H9 (cell line): ENCODE measurements around the gene SPIB. TPM values are rescaled to one million over a fixed set of nuclear protein-coding genes. Genes with fewer than 3 reads are reported as not detected.

Experiments
- DNase-seq: peaks from one replicate; pipeline ENCODE4 v3.0.0-alpha.2; 2017
- H2AFZ ChIP-seq: one replicate; pipeline ENCODE4 v1.6.1; 2013; ENCODE audit warnings: mild to moderate bottlenecking, low read length, control low read depth, moderate library complexity
- H2AK5ac ChIP-seq: 2 replicates; pipeline ENCODE4 v1.6.1; 2013; ENCODE audit warnings: low read length, control low read depth, mixed read lengths; ENCODE audit not compliant: insufficient read length
- H2BK120ac ChIP-seq: one replicate; pipeline ENCODE4 v1.6.1; 2013; ENCODE audit warnings: low read depth, mild to moderate bottlenecking, low read length, control low read depth, inconsistent platforms; ENCODE audit not compliant: poor library complexity, severe bottlenecking
- H2BK12ac ChIP-seq: 2 replicates; pipeline ENCODE4 v1.6.1; 2013; ENCODE audit warnings: low read length, control low read depth, mixed read lengths, low read depth; ENCODE audit not compliant: insufficient read length
- H2BK15ac ChIP-seq: 2 replicates; pipeline ENCODE4 v1.6.1; 2013; ENCODE audit warnings: low read depth, low read length, control low read depth
- H2BK20ac ChIP-seq: one replicate; pipeline ENCODE4 v1.6.1; 2013; ENCODE audit warnings: low read depth, mild to moderate bottlenecking, low read length, control low read depth, inconsistent platforms; ENCODE audit not compliant: poor library complexity, severe bottlenecking
- H2BK5ac ChIP-seq: 2 replicates; pipeline ENCODE4 v1.6.1; 2013; ENCODE audit warnings: low read length, control low read depth, mixed read lengths; ENCODE audit not compliant: insufficient read length
- H3K14ac ChIP-seq: 2 replicates; pipeline ENCODE4 v1.6.1; 2013; ENCODE audit warnings: low read length, control low read depth; ENCODE audit not compliant: insufficient read depth
- H3K18ac ChIP-seq: 2 replicates; pipeline ENCODE4 v1.6.1; 2013; ENCODE audit warnings: low read depth, mild to moderate bottlenecking, mixed read lengths, low read length, control low read depth; ENCODE audit not compliant: insufficient read length
- H3K23ac ChIP-seq: 2 replicates; pipeline ENCODE4 v1.6.1; 2013; ENCODE audit warnings: low read length, control low read depth, mixed read lengths, low read depth; ENCODE audit not compliant: insufficient read length
- H3K23me2 ChIP-seq: 2 replicates; pipeline ENCODE4 v1.6.1; 2013; ENCODE audit warnings: low read depth, mild to moderate bottlenecking, mixed read lengths, low read length, control low read depth; ENCODE audit not compliant: insufficient read length, poor library complexity, severe bottlenecking
- H3K27ac ChIP-seq: 2 replicates; pipeline ENCODE4 v1.5.1; 2013; ENCODE audit warnings: low read length, control low read depth, mixed read lengths, low read depth; ENCODE audit not compliant: insufficient read length
- H3K27me3 ChIP-seq: 2 replicates; pipeline ENCODE4 v1.6.1; 2013; ENCODE audit warnings: low read length, control low read depth, inconsistent platforms; ENCODE audit not compliant: insufficient read depth
- H3K4ac ChIP-seq: 2 replicates; pipeline ENCODE4 v1.6.1; 2013; ENCODE audit warnings: low read depth, mild to moderate bottlenecking, control low read depth, inconsistent platforms, low read length, moderate library complexity
- H3K4me1 ChIP-seq: 2 replicates; pipeline ENCODE4 v1.6.1; 2013; ENCODE audit warnings: low read length, control low read depth, inconsistent platforms; ENCODE audit not compliant: insufficient read depth
- H3K4me2 ChIP-seq: 2 replicates; pipeline ENCODE4 v1.6.1; 2013; ENCODE audit warnings: low read length, control low read depth, mixed read lengths; ENCODE audit not compliant: insufficient read length, insufficient read depth
- H3K56ac ChIP-seq: 2 replicates; pipeline ENCODE4 v1.6.1; 2013; ENCODE audit warnings: low read depth, mild to moderate bottlenecking, mixed read lengths, low read length, control low read depth; ENCODE audit not compliant: insufficient read length
- H3K79me1 ChIP-seq: 2 replicates; pipeline ENCODE4 v1.6.1; 2013; ENCODE audit warnings: low read depth, mild to moderate bottlenecking, moderate library complexity, low read length, control low read depth, inconsistent platforms; ENCODE audit not compliant: insufficient read depth, poor library complexity, severe bottlenecking
- H3K79me2 ChIP-seq: 2 replicates; pipeline ENCODE4 v1.6.1; 2013; ENCODE audit warnings: low read length, control low read depth, inconsistent platforms; ENCODE audit not compliant: insufficient read depth
- H3K9ac ChIP-seq: 2 replicates; pipeline ENCODE4 v1.6.1; 2013; ENCODE audit warnings: low read length, control low read depth, mixed read lengths; ENCODE audit not compliant: insufficient read length; ENCODE audit errors: extremely low read depth
- H3K9me3 ChIP-seq: one replicate; pipeline ENCODE4 v1.6.1; 2013; ENCODE audit warnings: low read depth, low read length, inconsistent platforms; ENCODE audit not compliant: control insufficient read depth
- H3T11ph ChIP-seq: one replicate; pipeline ENCODE4 v1.6.1; 2013; ENCODE audit warnings: mild to moderate bottlenecking, low read length, control low read depth, inconsistent platforms
- H4K20me1 ChIP-seq: one replicate; pipeline ENCODE4 v1.6.1; 2013; ENCODE audit not compliant: control insufficient read depth, insufficient read length, insufficient read depth
- H4K5ac ChIP-seq: 2 replicates; pipeline ENCODE4 v1.6.1; 2013; ENCODE audit warnings: low read depth, mild to moderate bottlenecking, mixed read lengths, low read length, control low read depth; ENCODE audit not compliant: insufficient read length
- H4K8ac ChIP-seq: replicated peaks from 2 replicates; pipeline ENCODE4 v1.6.1; 2013; ENCODE audit warnings: low read length, control low read depth, mixed read lengths, low read depth; ENCODE audit not compliant: insufficient read length
- H4K91ac ChIP-seq: 2 replicates; pipeline ENCODE4 v1.6.1; 2013; ENCODE audit warnings: low read depth, mild to moderate bottlenecking, moderate library complexity, mixed read lengths, low read length, control low read depth; ENCODE audit not compliant: insufficient read length
- H3K27ac Mint-ChIP-seq, 3 experiments: 2 replicates in 2 of 3; 3 replicates in 1 of 3; pipeline ENCODE4 v1.8.0; 2020 to 2021; ENCODE audit warnings: mixed read lengths in 3 of 3, mild to moderate bottlenecking in 1 of 3, moderate library complexity in 1 of 3
- H3K27me3 Mint-ChIP-seq: 2 replicates; pipeline ENCODE4 v1.8.0; 2021; ENCODE audit warnings: low read depth, mild to moderate bottlenecking, moderate library complexity, mixed read lengths
- H3K36me3 Mint-ChIP-seq, 3 experiments: 2 replicates in 2 of 3; 3 replicates in 1 of 3; pipeline ENCODE4 v1.8.0; 2020 to 2021; ENCODE audit warnings: low read depth in 3 of 3, mixed read lengths in 3 of 3; ENCODE audit not compliant: insufficient read depth in 1 of 3
- H3K4me1 Mint-ChIP-seq, 2 experiments: 2 replicates each; pipeline ENCODE4 v1.8.0; 2020; ENCODE audit warnings: mixed read lengths in 2 of 2
- H3K4me3 Mint-ChIP-seq, 2 experiments: 2 replicates in 1 of 2; 3 replicates in 1 of 2; pipeline ENCODE4 v1.8.0; 2020 to 2021; ENCODE audit warnings: mild to moderate bottlenecking in 2 of 2, mixed read lengths in 2 of 2, moderate library complexity in 1 of 2
- H3K9me3 Mint-ChIP-seq, 2 experiments: 2 replicates in 1 of 2; 3 replicates in 1 of 2; pipeline ENCODE4 v1.8.0; 2020; ENCODE audit warnings: mild to moderate bottlenecking in 2 of 2, mixed read lengths in 2 of 2, moderate library complexity in 1 of 2
- WGBS: extraction: QIAGEN DNeasy Blood & Tissue Kit; methylation state at CpG from one replicate; pipeline ENCODE4 v1.1.7; 2013; ENCODE audit warnings: missing lambda C conversion rate, low lambda C conversion rate, mixed read lengths; ENCODE audit not compliant: insufficient read length; ENCODE audit errors: extremely low coverage; 5-methylcytosine and 5-hydroxymethylcytosine counted together
- total RNA-seq: library from RNA; stranded (reverse); gene quantifications from 2 replicates; pipeline ENCODE4 v1.2.1, GENCODE V29; 2021
- TF ChIP-seq, protein P1 (sequence below): fragments of 200-600 bp; sonication (generic); conservative IDR thresholded peaks from 3 replicates; pipeline ENCODE4 v1.8.0; 2021; ENCODE audit warnings: antibody characterized with exemption, mild to moderate bottlenecking

SPIB gene
- total RNA-seq, 1 experiment from 2014 or later: 33.3 TPM

DNA sequence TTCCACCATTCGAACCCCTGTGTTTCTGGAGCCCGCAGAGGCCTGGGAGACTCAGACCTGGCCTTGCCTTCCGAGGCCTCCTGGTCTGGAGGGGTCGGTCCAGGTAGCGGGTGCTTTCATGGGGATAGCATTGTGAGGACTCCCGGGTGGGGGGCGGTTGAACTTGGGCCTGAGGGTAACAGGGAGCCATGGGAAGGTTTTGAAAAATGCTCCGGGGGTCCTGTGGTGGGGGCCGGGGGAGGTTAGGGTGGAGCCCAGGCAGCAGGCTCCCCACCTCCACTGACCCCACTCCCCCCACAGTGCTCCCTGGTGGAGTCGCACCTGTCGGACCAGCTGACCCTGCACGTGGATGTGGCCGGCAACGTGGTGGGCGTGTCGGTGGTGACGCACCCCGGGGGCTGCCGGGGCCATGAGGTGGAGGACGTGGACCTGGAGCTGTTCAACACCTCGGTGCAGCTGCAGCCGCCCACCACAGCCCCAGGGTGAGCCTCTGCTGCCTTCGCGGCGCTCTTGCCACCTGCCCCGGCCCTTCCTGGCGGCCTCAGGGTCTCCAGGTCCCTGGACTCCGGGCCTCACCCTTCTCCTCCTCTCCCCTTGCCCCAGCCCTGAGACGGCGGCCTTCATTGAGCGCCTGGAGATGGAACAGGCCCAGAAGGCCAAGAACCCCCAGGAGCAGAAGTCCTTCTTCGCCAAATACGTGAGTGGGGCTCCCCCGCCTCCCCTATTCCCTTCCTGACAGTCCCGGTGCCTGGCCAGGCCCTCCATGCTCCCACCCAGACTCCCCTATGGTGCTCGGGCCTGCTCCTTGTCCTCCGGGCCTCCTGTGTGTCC, 61.8 kb downstream of the SPIB start:
- H3K23me2 ChIP-seq: no peaks in the 10 kb centered on the region
- Mint-ChIP-seq H3K36me3 (peaks cover 52 to 66% (median 64%) of the 10 kb centered on the region in 3 experiments), H3K4me3 (no peak overlapping the region), H3K27ac (no peak overlapping the region), H3K27me3 (peaks cover 9% of the 10 kb centered on the region), H3K9me3 (peaks cover 20 to 32% of the 10 kb centered on the region in 2 experiments), H3K4me1 (peaks cover 8 to 18% of the 10 kb centered on the region in 2 experiments)
- H4K20me1 ChIP-seq: no peaks in the 10 kb centered on the region
- H3K79me1 ChIP-seq: peaks cover 9% of the 10 kb centered on the region
- H3K18ac ChIP-seq: no peak overlapping the region
- H3K56ac ChIP-seq: no peak overlapping the region
- H3K79me2 ChIP-seq: peaks cover 5% of the 10 kb centered on the region; the same call in 1 of the 2 replicates
- H4K5ac ChIP-seq: no peak overlapping the region
- no peak overlapping the region for H4K91ac ChIP-seq
- H3K27ac ChIP-seq: no peak overlapping the region
- H4K8ac ChIP-seq: no peak overlapping the region
- no peak overlapping the region for H2BK12ac ChIP-seq
- no CpG with 5 or more reads among the region's 37 CpGs for WGBS
- TF ChIP-seq, protein P1, sequence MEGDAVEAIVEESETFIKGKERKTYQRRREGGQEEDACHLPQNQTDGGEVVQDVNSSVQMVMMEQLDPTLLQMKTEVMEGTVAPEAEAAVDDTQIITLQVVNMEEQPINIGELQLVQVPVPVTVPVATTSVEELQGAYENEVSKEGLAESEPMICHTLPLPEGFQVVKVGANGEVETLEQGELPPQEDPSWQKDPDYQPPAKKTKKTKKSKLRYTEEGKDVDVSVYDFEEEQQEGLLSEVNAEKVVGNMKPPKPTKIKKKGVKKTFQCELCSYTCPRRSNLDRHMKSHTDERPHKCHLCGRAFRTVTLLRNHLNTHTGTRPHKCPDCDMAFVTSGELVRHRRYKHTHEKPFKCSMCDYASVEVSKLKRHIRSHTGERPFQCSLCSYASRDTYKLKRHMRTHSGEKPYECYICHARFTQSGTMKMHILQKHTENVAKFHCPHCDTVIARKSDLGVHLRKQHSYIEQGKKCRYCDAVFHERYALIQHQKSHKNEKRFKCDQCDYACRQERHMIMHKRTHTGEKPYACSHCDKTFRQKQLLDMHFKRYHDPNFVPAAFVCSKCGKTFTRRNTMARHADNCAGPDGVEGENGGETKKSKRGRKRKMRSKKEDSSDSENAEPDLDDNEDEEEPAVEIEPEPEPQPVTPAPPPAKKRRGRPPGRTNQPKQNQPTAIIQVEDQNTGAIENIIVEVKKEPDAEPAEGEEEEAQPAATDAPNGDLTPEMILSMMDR: no peak
- no peak overlapping the region for H3K4me2 ChIP-seq
- H3K4me1 ChIP-seq: peaks cover 4% of the 10 kb centered on the region; the same call in 1 of the 2 replicates
- H2BK20ac ChIP-seq: no peak overlapping the region
- H3T11ph ChIP-seq: no peak overlapping the region
- no peak overlapping the region for H3K9ac ChIP-seq
- H2AK5ac ChIP-seq: no peak overlapping the region
- no peaks in the 10 kb centered on the region for H3K27me3 ChIP-seq
- no peak overlapping the region for H2AFZ ChIP-seq
- H3K9me3 ChIP-seq: peaks cover 7% of the 10 kb centered on the region
- no peak overlapping the region for H2BK15ac ChIP-seq
- H2BK120ac ChIP-seq: no peak overlapping the region
- H2BK5ac ChIP-seq: no peak overlapping the region
- no peak overlapping the region for H3K4ac ChIP-seq
- no peak overlapping the region for H3K23ac ChIP-seq
- no peak overlapping the region for H3K14ac ChIP-seq
- DNase-seq: no peak

Other genes starting within 250 kb of the SPIB start
- 27.7 and 28.6 TPM in 2 replicates for gene MYH14, start 215.3 kb upstream of the SPIB start, total RNA-seq
- 15.2 and 17.3 TPM in 2 replicates for gene KCNC3, start 89.6 kb upstream of the SPIB start, total RNA-seq
- 0.33 and 0.44 TPM in 2 replicates for gene NAPSA, start 53.3 kb upstream of the SPIB start, total RNA-seq
- 33.2 and 35.8 TPM in 2 replicates for gene NR1H2, start 42.5 kb upstream of the SPIB start, total RNA-seq
- 165 and 178 TPM in 2 replicates for gene POLD1, start 34.6 kb upstream of the SPIB start, total RNA-seq
- 3.8 and 4.9 TPM in 2 replicates for gene MYBPC2, start 14.0 kb downstream of the SPIB start, total RNA-seq
- gene EMC10, start 57.6 kb downstream of the SPIB start, total RNA-seq: 109 and 110 TPM in 2 replicates
- 9.5 and 10.5 TPM in 2 replicates for gene GARIN5A, start 57.9 kb downstream of the SPIB start, total RNA-seq
- 5.0 and 5.4 TPM in 2 replicates for gene JOSD2, start 92.3 kb downstream of the SPIB start, total RNA-seq
- not detected in 2 replicates for gene ASPDH, start 95.0 kb downstream of the SPIB start, total RNA-seq
- 3.7 and 3.8 TPM in 2 replicates for gene LRRC4B, start 149.5 kb downstream of the SPIB start, total RNA-seq
- 2.8 and 3.1 TPM in 2 replicates for gene SYT3, start 220.9 kb downstream of the SPIB start, total RNA-seq
- gene C19orf81, start 230.5 kb downstream of the SPIB start, total RNA-seq: 9.6 and 11.0 TPM in 2 replicates